GM23248 (cell line): ENCODE measurements around the gene CHST12.

Source experiments
- EZH2 ChIP-seq: fragments of 200-600 bp; sonication (generic); IDR thresholded peaks from 2 replicates; pipeline ENCODE4 v1.6.1; 2018; ENCODE audit warnings: antibody characterized with exemption, mild to moderate bottlenecking; ENCODE audit not compliant: insufficient read depth, poor library complexity, severe bottlenecking
- EZH2phosphoT487 ChIP-seq: fragments of 200-600 bp; sonication (generic); IDR thresholded peaks from 2 replicates; pipeline ENCODE4 v1.6.1; 2018; ENCODE audit warnings: antibody characterized with exemption, moderate library complexity, mild to moderate bottlenecking, low read depth; ENCODE audit not compliant: insufficient read depth

DNA sequence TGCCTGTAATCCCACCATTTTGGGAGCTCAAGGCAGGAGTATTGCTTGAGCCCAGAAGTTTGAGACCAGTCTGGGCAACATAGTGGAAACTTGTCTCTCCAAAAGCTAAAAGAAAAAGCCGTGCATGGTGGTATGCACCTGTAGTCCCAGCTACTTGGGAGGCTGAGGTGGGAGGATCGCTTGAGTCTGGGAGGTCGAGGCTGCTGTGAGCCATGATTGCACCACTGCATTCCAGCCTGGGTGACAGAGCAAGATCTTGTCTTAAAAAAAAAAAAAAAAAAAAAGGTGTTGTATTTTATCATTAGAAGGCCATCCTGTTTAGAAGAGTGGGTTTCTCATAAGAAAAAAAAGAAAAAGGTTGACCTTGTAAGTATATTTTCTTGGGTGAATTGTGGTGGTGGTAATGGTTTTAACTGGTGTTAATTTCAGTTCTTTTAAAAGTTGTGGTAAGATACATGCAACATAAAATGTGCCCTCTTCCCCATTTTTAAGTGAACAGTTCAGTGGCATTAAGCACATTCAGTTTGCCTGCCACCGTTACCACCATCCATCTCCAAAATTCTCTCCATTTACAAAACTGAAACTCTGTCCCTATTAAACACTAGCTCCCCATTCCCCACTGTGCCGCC, 38.1 kb downstream of the CHST12 start:
- TF ChIP-seq EZH2phosphoT487 (no peak), EZH2 (no peak)
